Heart left ventricle (tissue), 16 donors: ENCODE data around the gene STAM. TPM values are rescaled to one million over a fixed set of nuclear protein-coding genes. Genes with fewer than 3 reads are reported as not detected.

ENCODE experiments used
- ATAC-seq, 4 donors: fragments of 200-7000 bp; cut with Tn5 transposase; one replicate each; pipeline ENCODE4 v1.9.1; 2020 to 2022; ENCODE audit warnings: moderate library complexity in 4 of 4, mild to moderate bottlenecking in 3 of 4, moderate number of reproducible peaks in 1 of 4
- DNase-seq, 5 donors: peaks; one replicate each; pipeline ENCODE4 v3.0.0-alpha.2; 2020
- H3K27ac ChIP-seq, 12 donors: fragments of 200-600 bp; sonication (generic) in 4 of 12; one replicate each; pipeline versions ENCODE4 v1.5.0 to v1.8.0; 2016 to 2022; ENCODE audit warnings: mild to moderate bottlenecking in 2 of 12
- H3K27me3 ChIP-seq, 9 donors: fragments of 200-600 bp; sonication (generic) in 2 of 9; one replicate each; pipeline versions ENCODE4 v1.5.1 to v1.8.0; 2016 to 2022; ENCODE audit warnings: mild to moderate bottlenecking in 3 of 9
- H3K36me3 ChIP-seq, 9 donors: fragments of 200-600 bp; sonication (generic) in 2 of 9; one replicate each; pipeline versions ENCODE4 v1.5.0 to v1.8.0; 2018 to 2022; ENCODE audit warnings: mild to moderate bottlenecking in 2 of 9
- H3K4me1 ChIP-seq, 12 donors: fragments of 200-600 bp; sonication (generic) in 4 of 12; one replicate each; pipeline versions ENCODE4 v1.5.0 to v1.8.0; 2016 to 2022; ENCODE audit warnings: mild to moderate bottlenecking in 3 of 12
- H3K4me3 ChIP-seq, 12 donors: fragments of 200-600 bp; sonication (generic) in 4 of 12; one replicate each; pipeline versions ENCODE4 v1.5.0 to v1.8.0; 2017 to 2022; ENCODE audit warnings: mild to moderate bottlenecking in 9 of 12, moderate library complexity in 4 of 12
- H3K9me3 ChIP-seq, 12 donors: fragments of 200-600 bp; sonication (generic) in 4 of 12; one replicate each; pipeline versions ENCODE4 v1.5.0 to v1.8.0; 2016 to 2022; ENCODE audit warnings: mild to moderate bottlenecking in 1 of 12
- POLR2A ChIP-seq, 2 donors: fragments of 450-650 bp; IDR thresholded peaks; one replicate each; pipeline ENCODE4 v1.6.1; 2017; ENCODE audit warnings: antibody characterized with exemption in 2 of 2, mild to moderate bottlenecking in 2 of 2, moderate library complexity in 2 of 2
- WGBS, 4 donors: extraction: QIAGEN DNeasy Blood & Tissue Kit in 2 of 4; methylation state at CpG; one replicate each; pipeline versions ENCODE4 v1.1.5 to v1.1.7; 2013 to 2018; 5-methylcytosine and 5-hydroxymethylcytosine counted together
- intact Hi-C, 10 donors: fragments of 100-400 bp; cut with DNase I; formaldehyde crosslinking; loops; one replicate each; pipeline versions ENCODE4 v1.11.1 to v1.14.2; 2022
- polyA plus RNA-seq, 2 donors: library from polyadenylated mRNA; stranded (reverse); fragments of 200-250 nt; gene quantifications; one replicate each; pipeline ENCODE4 v1.2.3, GENCODE V29; 2013
- total RNA-seq, 9 donors: library from RNA; depleted of rRNA in 2 of 9; stranded (reverse); fragments of >200 nt in 2 of 9; fragmentation: NEBNext Ultra II Directional in 3 of 9; extraction: Animal tissue kit (Norgen Biotek cat#: 25700) in 3 of 9; gene quantifications; one replicate each; pipeline versions ENCODE4 v1.1.0 to v1.2.4, GENCODE V29; 2016 to 2023
- TF ChIP-seq, protein P1 (sequence below), 12 donors: fragments of 200-600 bp; sonication (generic) in 4 of 12; IDR thresholded peaks; one replicate each; pipeline versions ENCODE4 v1.5.0 to v1.8.0; 2018 to 2022; ENCODE audit warnings: antibody characterized with exemption in 12 of 12, mild to moderate bottlenecking in 5 of 12
- donor health status: ischemic (EF 13 %, LVEDD 7.1; RV severe dilation, severe dysfunction).
- donor health status: healthy with polysubstance abuse.
- donor health status: DM: no; HTN: yes; CAD: no.
- donor health status: DM: no; HTN: no; CAD: no.
- donor health status: ischemic (EF 25% LVEDD 6.9; RV normal size, moderate dysfunction).
- donor health status: ischemic (EF 25% LVEDD 5.7; RV mildly dilated, moderate dysfunction).
- donor health status: healthy.
- donor health status: DM: yes; HTN: yes; CAD: no.
- donor health status: ischemic (EF 35%, LVEDD 5.7; RV mildly dilated, moderate dysfunction).
- donor health status: nonischemic (EF 11% LVEDD 7.7; RV severe dilation, severe dysfunction).
- donor health status: DM: yes; HTN: yes; CAD: no.
- donor health status: PGD.
- donor health status: ischemic (EF 29% LVEDD 5.4; RV normal size, mild dysfunction).
- donor health status: nonischemic (EF 23%, LVEDD 6.1; RV moderate dilation, normal function).

Gene STAM
- total and polyA plus RNA-seq, 11 donors = 10.9 to 40.0 (median 31.8) TPM

DNA sequence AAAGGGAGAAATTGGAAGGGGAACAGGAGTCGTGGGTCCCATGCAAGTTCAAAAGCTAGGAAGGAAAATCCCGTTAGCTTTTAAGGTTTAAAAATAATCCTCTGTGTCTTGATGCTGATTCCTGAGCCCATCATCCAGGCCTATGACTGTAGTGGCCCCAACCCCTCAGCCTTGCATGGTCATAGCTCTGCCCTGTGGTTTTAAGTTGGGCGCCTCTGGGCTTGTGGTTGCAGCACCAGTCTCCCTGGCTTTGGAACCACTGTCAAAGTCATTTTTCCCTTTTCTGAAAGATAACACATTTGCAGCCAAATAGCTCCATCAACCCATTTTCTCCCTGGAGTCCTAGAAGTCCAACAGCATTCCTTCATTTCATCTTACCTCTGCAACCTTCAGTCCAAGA lies 121.7 kb downstream of the STAM start:
- H3K4me3 ChIP-seq = no peak overlapping the region
- intact Hi-C loops = no loop called here
- TF ChIP-seq, protein P1, sequence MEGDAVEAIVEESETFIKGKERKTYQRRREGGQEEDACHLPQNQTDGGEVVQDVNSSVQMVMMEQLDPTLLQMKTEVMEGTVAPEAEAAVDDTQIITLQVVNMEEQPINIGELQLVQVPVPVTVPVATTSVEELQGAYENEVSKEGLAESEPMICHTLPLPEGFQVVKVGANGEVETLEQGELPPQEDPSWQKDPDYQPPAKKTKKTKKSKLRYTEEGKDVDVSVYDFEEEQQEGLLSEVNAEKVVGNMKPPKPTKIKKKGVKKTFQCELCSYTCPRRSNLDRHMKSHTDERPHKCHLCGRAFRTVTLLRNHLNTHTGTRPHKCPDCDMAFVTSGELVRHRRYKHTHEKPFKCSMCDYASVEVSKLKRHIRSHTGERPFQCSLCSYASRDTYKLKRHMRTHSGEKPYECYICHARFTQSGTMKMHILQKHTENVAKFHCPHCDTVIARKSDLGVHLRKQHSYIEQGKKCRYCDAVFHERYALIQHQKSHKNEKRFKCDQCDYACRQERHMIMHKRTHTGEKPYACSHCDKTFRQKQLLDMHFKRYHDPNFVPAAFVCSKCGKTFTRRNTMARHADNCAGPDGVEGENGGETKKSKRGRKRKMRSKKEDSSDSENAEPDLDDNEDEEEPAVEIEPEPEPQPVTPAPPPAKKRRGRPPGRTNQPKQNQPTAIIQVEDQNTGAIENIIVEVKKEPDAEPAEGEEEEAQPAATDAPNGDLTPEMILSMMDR (IDR thresholded peaks at IDR 0.05) = no peak
- no peak for TF ChIP-seq POLR2A (IDR thresholded peaks at IDR 0.05)
- H3K9me3 ChIP-seq = peaks cover 0 to 6% (median 0%) of the 10 kb centered on the region in 12 donors
- ATAC-seq (no peak), DNase-seq (no peak)
- H3K27me3 ChIP-seq = no peaks in the 10 kb centered on the region
- peak overlapping the region in 1 of 12 donors; percentile 59 for H3K27ac ChIP-seq
- no peaks in the 10 kb centered on the region for H3K36me3 ChIP-seq
- 55 to 79% (median 69%) methylated on average over 3 of the region's 3 CpGs for WGBS, 4 donors
- H3K4me1 ChIP-seq = peaks cover 0 to 24% (median 0%) of the 10 kb centered on the region in 12 donors

Other genes with a start within 250 kb of the STAM start
- 10 to 100 TPM in 1 of 9 donors, 1 to 10 TPM in 8; 2.6 to 10.1 (median 5.2) TPM for gene ST8SIA6, start 189.6 kb upstream of the STAM start, total RNA-seq
- gene ST8SIA6, start 189.6 kb upstream of the STAM start, polyA plus RNA-seq = 1 to 10 TPM in 1 of 2 donors, under 1 TPM in 1; 0.80 to 3.6 TPM
- 100 to 1,000 TPM in 8 of 9 donors, 10 to 100 TPM in 1; 98.6 to 291 (median 155) TPM for gene HACD1, start 26.8 kb upstream of the STAM start, total RNA-seq
- gene HACD1, start 26.8 kb upstream of the STAM start, polyA plus RNA-seq = 100 to 1,000 TPM in 1 of 2 donors, 10 to 100 TPM in 1; 80.0 to 161 TPM
- gene TMEM236, start 108.0 kb downstream of the STAM start, total RNA-seq = 1 to 10 TPM in 1 of 9 donors, under 1 TPM in 8; 0.09 to 3.2 (median 0.44) TPM
- gene TMEM236, start 108.0 kb downstream of the STAM start, polyA plus RNA-seq = under 1 TPM; 0.23 to 0.25 TPM
- gene MRC1, start 165.2 kb downstream of the STAM start, total RNA-seq = 100 to 1,000 TPM in 1 of 9 donors, 10 to 100 TPM in 4, 1 to 10 TPM in 4; 4.7 to 144 (median 18.4) TPM
- 1 to 10 TPM; 3.1 to 5.3 TPM for gene MRC1, start 165.2 kb downstream of the STAM start, polyA plus RNA-seq